Colonic mucosa (tissue), 4 donors: Measurements from ENCODE around the gene ZBTB45. TPM values are rescaled to one million over a fixed set of nuclear protein-coding genes. Genes with fewer than 3 reads are reported as not detected.
"Not testable (repeated sequence)": the region's sequence is repeated elsewhere in the genome, so short reads cannot be mapped to it uniquely, and the experiment has no call there.

Experiments
- DNase-seq: peaks from one replicate; pipeline ENCODE4 v3.0.0-alpha.2; 2020
- H3K27ac ChIP-seq: fragments of 200-600 bp; one replicate; pipeline ENCODE4 v1.8.0; 2021
- H3K27me3 ChIP-seq: fragments of 200-600 bp; one replicate; pipeline ENCODE4 v1.8.0; 2021
- H3K36me3 ChIP-seq: fragments of 200-600 bp; one replicate; pipeline ENCODE4 v1.8.0; 2021
- H3K4me1 ChIP-seq: fragments of 200-600 bp; one replicate; pipeline ENCODE4 v1.8.0; 2021; ENCODE audit warnings: mild to moderate bottlenecking
- H3K4me3 ChIP-seq: fragments of 200-600 bp; one replicate; pipeline ENCODE4 v1.8.0; 2021
- H3K9ac ChIP-seq, 2 donors: one replicate each; pipeline ENCODE4 v1.7.0; 2013; ENCODE audit warnings: control low read depth in 2 of 2, low read depth in 2 of 2, low read length in 2 of 2
- H3K9me3 ChIP-seq: fragments of 200-600 bp; one replicate; pipeline ENCODE4 v1.8.0; 2021
- intact Hi-C: fragments of 100-400 bp; cut with DNase I; formaldehyde crosslinking; loops from one replicate; pipeline ENCODE4 v1.14.1; 2022
- total RNA-seq, 2 donors: library from RNA; stranded (reverse); fragmentation: NEBNext Ultra II Directional in 1 of 2; extraction: Animal tissue kit (Norgen Biotek cat#: 25700) in 1 of 2; gene quantifications; one replicate each; pipeline ENCODE4 v1.2.1, GENCODE V29; 2021
- TF ChIP-seq, protein P1 (sequence below): fragments of 200-600 bp; IDR thresholded peaks from one replicate; pipeline ENCODE4 v1.8.0; 2022; ENCODE audit warnings: antibody characterized with exemption, mild to moderate bottlenecking
- donor health status: healthy.
- donor health status: DM: no; HTN: no; CAD: no.
- donor health status: DM: no; HTN: no; CAD: no.

ZBTB45 gene
- total RNA-seq, 2 donors from 2014 or later = 13.5 to 20.2 TPM

DNA sequence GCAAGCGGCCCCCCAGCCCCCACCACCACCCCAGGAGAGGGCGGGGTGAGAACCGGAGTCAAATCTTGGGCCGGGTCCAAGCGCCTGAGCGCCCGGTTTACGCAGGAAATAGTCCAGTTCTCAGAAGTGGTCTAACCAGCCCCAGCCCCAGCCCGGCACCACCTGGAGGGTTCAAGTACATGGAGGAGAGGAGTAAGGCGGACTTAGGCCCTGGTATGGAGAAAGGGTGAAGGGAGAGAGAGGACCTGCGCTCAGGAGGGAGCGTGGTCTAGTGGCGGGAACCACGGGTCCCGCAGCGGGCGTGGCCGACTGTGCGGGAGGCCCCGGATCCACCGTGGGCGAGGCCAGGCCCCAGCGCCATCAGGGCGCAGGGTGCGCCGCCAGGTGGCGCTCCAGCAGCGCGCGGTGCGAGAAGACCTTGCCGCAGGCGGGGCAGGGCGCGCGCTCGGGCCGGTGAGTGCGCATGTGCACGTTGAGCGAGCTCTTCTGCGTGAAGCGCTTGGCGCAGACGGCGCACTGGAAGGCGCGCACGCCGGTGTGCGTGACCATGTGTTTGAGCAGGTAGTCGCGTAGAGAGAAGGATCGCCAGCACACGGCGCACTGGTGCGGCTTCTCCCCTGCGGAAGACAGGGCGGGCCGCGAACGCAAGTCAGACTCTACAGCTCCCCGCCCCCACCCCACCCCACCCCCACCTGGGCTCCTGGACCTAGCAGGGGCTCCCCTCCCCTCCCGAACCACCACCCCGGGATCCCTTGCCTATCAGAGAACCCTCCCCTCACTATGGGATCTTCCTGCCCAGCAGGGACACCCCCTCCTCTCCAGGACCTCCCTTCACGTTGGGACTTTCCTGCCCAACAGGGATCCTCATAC lies 5.7 kb downstream of the ZBTB45 start:
- TF ChIP-seq, protein P1, sequence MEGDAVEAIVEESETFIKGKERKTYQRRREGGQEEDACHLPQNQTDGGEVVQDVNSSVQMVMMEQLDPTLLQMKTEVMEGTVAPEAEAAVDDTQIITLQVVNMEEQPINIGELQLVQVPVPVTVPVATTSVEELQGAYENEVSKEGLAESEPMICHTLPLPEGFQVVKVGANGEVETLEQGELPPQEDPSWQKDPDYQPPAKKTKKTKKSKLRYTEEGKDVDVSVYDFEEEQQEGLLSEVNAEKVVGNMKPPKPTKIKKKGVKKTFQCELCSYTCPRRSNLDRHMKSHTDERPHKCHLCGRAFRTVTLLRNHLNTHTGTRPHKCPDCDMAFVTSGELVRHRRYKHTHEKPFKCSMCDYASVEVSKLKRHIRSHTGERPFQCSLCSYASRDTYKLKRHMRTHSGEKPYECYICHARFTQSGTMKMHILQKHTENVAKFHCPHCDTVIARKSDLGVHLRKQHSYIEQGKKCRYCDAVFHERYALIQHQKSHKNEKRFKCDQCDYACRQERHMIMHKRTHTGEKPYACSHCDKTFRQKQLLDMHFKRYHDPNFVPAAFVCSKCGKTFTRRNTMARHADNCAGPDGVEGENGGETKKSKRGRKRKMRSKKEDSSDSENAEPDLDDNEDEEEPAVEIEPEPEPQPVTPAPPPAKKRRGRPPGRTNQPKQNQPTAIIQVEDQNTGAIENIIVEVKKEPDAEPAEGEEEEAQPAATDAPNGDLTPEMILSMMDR = peak; percentile 96
- no peaks in the 10 kb centered on the region for H3K27me3 ChIP-seq
- H3K4me1 ChIP-seq = peaks cover 5% of the 10 kb centered on the region
- intact Hi-C loops = no loop called here
- H3K36me3 ChIP-seq = peaks cover 6% of the 10 kb centered on the region
- peak overlapping the region; percentile 57 to 70 for H3K9ac ChIP-seq
- H3K27ac ChIP-seq = peak overlapping the region; percentile 1
- H3K9me3 ChIP-seq = no peaks in the 10 kb centered on the region
- H3K4me3 ChIP-seq = peak overlapping the region; percentile 40
- DNase-seq = peak; percentile 93

DNA sequence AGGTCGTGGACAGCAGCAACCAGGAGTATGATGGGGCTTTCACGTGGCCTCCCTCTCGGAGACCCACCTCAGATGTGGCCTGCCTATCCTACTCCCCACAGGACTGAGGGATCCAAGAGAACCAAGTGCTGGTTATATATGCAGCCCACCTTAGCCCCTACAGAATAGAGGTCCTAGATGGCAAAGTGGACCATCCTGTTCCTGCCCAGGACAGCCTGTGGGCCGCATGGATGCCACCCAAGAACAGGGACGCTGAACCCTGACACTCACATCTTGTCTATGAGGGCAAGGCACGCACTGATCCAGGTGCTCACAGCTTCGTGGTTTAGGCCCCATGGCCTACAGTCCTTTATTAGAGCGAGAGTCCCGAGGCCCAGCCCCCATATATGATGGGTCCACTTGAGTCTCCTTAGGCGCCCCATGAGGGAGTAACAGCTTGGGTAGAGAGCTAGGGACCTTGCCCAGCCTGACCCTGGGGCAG lies 6.4 kb downstream of the ZBTB45 start:
- Histone ChIP-seq H3K27me3 (no peaks in the 10 kb centered on the region), H3K4me3 (no peak overlapping the region), H3K9me3 (no peaks in the 10 kb centered on the region), H3K36me3 (peaks cover 6% of the 10 kb centered on the region), H3K9ac (peak overlapping the region in 1 of 2 donors; percentile 34), H3K4me1 (peaks cover 5% of the 10 kb centered on the region), H3K27ac (no peak overlapping the region)
- intact Hi-C loops = no loop called here
- TF ChIP-seq, protein P1 = no peak
- DNase-seq = no peak

DNA sequence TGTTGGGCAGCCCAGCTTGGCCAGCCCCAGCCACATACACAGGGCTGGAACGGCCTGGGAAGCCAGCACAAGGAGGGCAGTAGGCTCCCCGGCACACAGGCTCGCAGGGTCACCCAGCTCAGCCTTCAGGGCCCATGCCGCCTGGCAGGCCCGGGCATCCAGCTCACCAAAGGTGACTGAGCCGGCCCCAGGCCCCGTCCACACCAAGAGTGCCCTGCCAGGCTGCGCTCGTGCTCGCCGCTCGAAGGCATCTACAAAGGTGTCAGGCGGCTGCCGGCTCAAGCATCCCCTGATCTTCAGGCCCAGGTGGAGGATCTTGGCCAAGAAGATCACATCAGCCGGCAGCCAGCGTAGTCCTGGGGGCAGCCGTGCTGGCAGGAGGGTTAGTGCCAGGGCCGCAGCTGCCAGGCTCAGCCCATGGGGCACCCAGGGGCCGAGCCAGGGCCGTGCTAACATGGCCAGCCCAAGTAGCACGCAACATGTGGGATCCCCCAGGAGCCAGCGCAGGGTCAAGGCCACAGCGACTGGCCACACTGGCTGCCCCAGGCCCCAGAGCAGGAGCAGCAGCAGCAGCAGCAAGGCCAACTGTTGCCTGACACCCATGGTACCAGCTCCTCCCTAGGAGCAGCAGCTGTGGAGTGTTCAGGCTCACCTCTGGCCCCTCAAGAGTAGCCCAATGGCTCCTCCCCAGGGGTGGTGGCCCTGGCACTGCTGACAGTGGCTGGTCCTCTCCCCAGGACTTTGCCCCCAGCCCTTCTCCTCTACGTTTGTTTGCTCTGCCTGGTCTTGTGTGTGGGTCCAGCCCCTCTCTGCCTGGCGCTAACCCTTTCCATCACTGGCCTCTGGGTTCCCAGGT lies 8.0 kb downstream of the ZBTB45 start, which contains the start of gene SLC27A5:
Gene SLC27A5 (minus strand): TSS at position 640 of the 856 bp plus-strand sequence. CDS start 37 bp downstream, at position 603.
- no peaks in the 10 kb centered on the region for H3K9me3 ChIP-seq
- no peaks in the 10 kb centered on the region for H3K36me3 ChIP-seq
- H3K9ac ChIP-seq = peak within 1 kb of the TSS in 1 of 2 donors; percentile 39
- no peaks in the 10 kb centered on the region for H3K27me3 ChIP-seq
- TF ChIP-seq, protein P1 = no peak
- H3K27ac ChIP-seq = no peak within 1 kb of the TSS
- H3K4me1 ChIP-seq = no peaks in the 10 kb centered on the region
- H3K4me3 ChIP-seq = no peak within 1 kb of the TSS
- intact Hi-C loops = no loop called here
- peak; percentile 54 for DNase-seq

DNA sequence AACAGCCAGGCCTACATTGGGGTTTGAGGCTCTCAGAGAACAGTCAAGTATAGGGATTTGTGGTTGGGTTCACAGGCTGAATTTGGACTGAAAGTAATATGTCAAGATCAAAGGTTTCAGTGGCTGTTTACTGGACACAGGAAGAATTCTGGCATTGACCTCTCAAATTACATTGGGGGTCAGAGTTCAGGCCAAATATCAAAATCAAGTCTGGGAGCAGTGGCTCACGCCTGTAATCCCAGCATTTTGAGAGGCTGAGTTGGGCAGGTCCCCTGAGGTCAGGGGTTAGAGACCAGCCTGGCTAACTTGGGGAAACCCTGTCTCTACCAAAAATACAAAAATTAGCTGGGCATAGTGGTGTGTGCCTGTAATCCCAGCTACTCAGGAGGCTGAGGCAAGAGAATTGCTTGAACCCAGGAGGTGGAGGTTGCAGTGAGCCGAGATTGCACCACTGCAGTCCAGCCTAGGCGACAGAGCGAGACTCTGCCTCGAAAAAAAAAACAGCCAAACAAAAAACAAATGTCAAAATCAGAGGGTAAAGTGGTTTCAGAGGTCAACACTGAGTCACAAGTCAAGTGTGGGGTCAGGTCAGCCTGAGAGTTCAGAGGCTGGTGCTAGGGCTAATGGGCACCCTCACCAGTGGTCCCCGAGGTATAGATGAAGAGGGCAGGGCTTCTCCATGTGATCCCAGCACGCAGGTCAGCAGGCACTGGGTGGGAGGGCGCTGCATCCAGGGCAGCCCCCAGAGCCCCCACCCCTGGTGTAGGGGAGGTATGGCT lies 9.3 kb downstream of the ZBTB45 start:
- Histone ChIP-seq H3K27me3 (no peaks in the 10 kb centered on the region), H3K9ac (no peak overlapping the region), H3K4me1 (no peaks in the 10 kb centered on the region), H3K36me3 (no peaks in the 10 kb centered on the region), H3K27ac (no peak overlapping the region), H3K4me3 (no peak overlapping the region), H3K9me3 (no peaks in the 10 kb centered on the region)
- DNase-seq = no peak
- TF ChIP-seq, protein P1 = no peak
- intact Hi-C loops = no loop called here

DNA sequence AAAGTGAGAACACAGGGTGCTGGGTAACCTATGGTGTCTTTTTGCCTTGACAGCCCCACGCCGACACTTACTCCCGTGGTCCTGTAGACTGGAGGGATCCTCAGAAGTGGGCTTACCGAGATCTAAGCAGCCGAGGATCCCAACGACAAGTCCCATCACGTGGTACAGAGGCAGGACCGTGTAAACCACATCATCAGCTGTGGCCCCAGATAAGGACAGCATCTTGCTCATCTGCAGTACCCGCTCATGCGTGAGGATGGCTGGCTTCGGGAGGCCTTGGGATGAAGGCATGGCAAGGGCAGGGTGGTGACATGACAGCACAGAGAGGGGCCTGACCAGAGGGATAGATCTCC lies 9.9 kb downstream of the ZBTB45 start:
- Histone ChIP-seq H3K27me3 (no peaks in the 10 kb centered on the region), H3K4me1 (no peaks in the 10 kb centered on the region), H3K4me3 (no peak overlapping the region), H3K9me3 (no peaks in the 10 kb centered on the region), H3K36me3 (no peaks in the 10 kb centered on the region), H3K27ac (no peak overlapping the region), H3K9ac (no peak overlapping the region)
- TF ChIP-seq, protein P1 = no peak
- intact Hi-C loops = no loop called here
- DNase-seq = no peak

DNA sequence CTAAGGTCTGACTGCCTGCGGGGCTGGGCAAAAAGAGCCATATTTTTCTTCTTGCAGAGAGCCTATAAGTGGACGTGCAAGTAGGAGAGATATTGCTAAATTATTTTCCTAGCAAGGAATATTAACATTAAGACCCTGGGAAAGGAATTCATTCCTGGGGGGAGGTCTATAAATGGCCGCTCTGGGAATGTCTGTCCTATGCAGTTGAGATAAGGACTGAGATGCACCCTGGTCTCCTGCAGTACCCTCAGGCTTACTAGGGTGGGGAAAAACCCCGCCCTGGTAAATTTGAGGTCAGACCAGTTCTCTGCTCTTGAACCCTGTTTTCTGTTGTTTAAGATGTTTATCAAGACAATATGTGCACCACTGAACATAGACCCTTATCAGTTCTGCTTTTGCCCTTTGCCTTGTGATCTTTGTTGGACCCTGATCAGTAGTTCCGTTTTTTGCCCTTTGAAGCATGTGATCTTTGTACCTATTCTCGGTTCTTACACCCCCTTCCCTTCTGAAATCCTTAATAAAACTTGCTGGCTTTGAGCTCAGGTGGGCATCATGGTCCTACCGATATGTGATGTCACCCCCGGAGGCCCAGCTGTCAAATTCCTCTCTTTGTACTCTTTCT lies 11.9 kb downstream of the ZBTB45 start:
- intact Hi-C loops, H3K9ac ChIP-seq, H3K27me3 ChIP-seq, H3K27ac ChIP-seq, H3K9me3 ChIP-seq, DNase-seq, H3K4me3 ChIP-seq, H3K36me3 ChIP-seq, H3K4me1 ChIP-seq: not testable (repeated sequence)
